Bronchial epithelial cell (primary cell): Measurements from ENCODE around the gene MRFAP1. TPM values are rescaled to one million over a fixed set of nuclear protein-coding genes. Genes with fewer than 3 reads are reported as not detected.

ENCODE experiments used
- DNase-seq: peaks from one replicate; pipeline ENCODE4 v3.0.0-alpha.2; 2010; ENCODE audit warnings: low read depth
- FAIRE-seq: peaks from 2 replicates; lab custom pipeline; 2011; peaks lifted over from hg19 to GRCh38; lab: Jason Lieb, UNC
- H3K27me3 ChIP-seq: 2 replicates; pipeline ENCODE4 v1.5.1; 2011; ENCODE audit warnings: low read length; ENCODE audit not compliant: control insufficient read depth, insufficient read depth
- H3K36me3 ChIP-seq: 2 replicates; pipeline ENCODE4 v1.5.1; 2011; ENCODE audit warnings: low read length; ENCODE audit not compliant: control insufficient read depth, insufficient read depth
- H3K4me3 ChIP-seq: 2 replicates; pipeline ENCODE4 v1.5.1; 2011; ENCODE audit warnings: mild to moderate bottlenecking, low read depth, low read length, control low read depth
- total RNA-seq: library from RNA; depleted of rRNA; stranded (reverse); fragments of >200 nt; gene quantifications from 2 replicates; pipeline ENCODE4 v1.2.1, GENCODE V29; 2014
- TF ChIP-seq, protein P1 (sequence below): IDR thresholded peaks from 2 replicates; pipeline ENCODE4 v1.5.1; 2011; ENCODE audit warnings: mild to moderate bottlenecking, moderate library complexity, low read length, control low read depth, inconsistent platforms; ENCODE audit not compliant: insufficient read depth, severe bottlenecking

MRFAP1 gene
- total RNA-seq, 1 donor from 2014 or later, result 69.5 TPM

DNA sequence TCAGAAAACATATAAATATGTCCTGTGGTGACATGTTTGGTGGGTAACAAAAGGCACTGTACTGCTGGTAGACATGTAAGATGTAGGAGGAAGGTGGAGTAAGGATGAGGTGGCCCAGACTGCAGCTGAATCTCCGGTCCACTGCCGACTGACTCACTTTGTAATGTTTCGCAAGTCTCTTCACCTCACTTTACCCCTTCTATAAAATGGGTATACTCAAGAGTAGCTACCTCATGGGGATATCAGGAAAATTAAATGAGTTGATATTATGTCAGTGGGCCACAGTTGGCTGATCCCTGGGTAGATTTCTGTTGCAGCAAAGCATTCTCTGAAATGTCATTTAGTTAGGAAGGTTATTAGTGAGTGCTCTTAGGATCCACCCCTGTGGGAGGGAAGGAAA is 22.1 kb downstream of the MRFAP1 start:
- Histone ChIP-seq H3K36me3 (no peaks in the 10 kb centered on the region), H3K4me3 (no peak overlapping the region), H3K27me3 (peaks cover 6% of the 10 kb centered on the region)
- FAIRE-seq (no peak), DNase-seq (no peak)
- TF ChIP-seq, protein P1, sequence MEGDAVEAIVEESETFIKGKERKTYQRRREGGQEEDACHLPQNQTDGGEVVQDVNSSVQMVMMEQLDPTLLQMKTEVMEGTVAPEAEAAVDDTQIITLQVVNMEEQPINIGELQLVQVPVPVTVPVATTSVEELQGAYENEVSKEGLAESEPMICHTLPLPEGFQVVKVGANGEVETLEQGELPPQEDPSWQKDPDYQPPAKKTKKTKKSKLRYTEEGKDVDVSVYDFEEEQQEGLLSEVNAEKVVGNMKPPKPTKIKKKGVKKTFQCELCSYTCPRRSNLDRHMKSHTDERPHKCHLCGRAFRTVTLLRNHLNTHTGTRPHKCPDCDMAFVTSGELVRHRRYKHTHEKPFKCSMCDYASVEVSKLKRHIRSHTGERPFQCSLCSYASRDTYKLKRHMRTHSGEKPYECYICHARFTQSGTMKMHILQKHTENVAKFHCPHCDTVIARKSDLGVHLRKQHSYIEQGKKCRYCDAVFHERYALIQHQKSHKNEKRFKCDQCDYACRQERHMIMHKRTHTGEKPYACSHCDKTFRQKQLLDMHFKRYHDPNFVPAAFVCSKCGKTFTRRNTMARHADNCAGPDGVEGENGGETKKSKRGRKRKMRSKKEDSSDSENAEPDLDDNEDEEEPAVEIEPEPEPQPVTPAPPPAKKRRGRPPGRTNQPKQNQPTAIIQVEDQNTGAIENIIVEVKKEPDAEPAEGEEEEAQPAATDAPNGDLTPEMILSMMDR, result no peak

- peaks cover 6% of the 10 kb centered on the region for H3K27me3 ChIP-seq
- TF ChIP-seq, protein P1, result no peak
- no peaks in the 10 kb centered on the region for H3K36me3 ChIP-seq
- FAIRE-seq, result no peak
- no peak for DNase-seq
- no peak overlapping the region for H3K4me3 ChIP-seq
These were observed 23.3 kb downstream of the MRFAP1 start for GRCh38 chr4:6663596-6664393.

GRCh38 chr4:6665320-6665654 is 24.8 kb downstream of the MRFAP1 start:
- TF ChIP-seq, protein P1, result no peak
- peaks cover 6% of the 10 kb centered on the region for H3K27me3 ChIP-seq
- no peak for DNase-seq
- no peaks in the 10 kb centered on the region for H3K36me3 ChIP-seq
- FAIRE-seq, result peak; percentile 87
- no peak overlapping the region for H3K4me3 ChIP-seq

GRCh38 chr4:6668391-6668790 is 27.9 kb downstream of the MRFAP1 start:
- peaks cover 1% of the 10 kb centered on the region for H3K36me3 ChIP-seq
- TF ChIP-seq, protein P1, result no peak
- DNase-seq, result peak; percentile 94

GRCh38 chr4:6671648-6672047 is 31.2 kb downstream of the MRFAP1 start:
- Histone ChIP-seq H3K4me3 (no peak overlapping the region), H3K36me3 (peaks cover 3% of the 10 kb centered on the region), H3K27me3 (no peaks in the 10 kb centered on the region)
- DNase-seq (peak; percentile 49), FAIRE-seq (no peak)
- TF ChIP-seq, protein P1, result no peak

More at GRCh38 chr4:6668391-6668790, 27.9 kb downstream of the MRFAP1 start:
- FAIRE-seq, result no peak
- H3K27me3 ChIP-seq, result peaks cover 5% of the 10 kb centered on the region
- no peak overlapping the region for H3K4me3 ChIP-seq
